ENCODE results near the gene GRK1. TPM values are rescaled to one million over a fixed set of nuclear protein-coding genes. Genes with fewer than 3 reads are reported as not detected.

GRK1 gene
- total and polyA plus RNA-seq, 2 of the 13 experiments (the other 11 are each of a cell fraction or from before 2014, with no cell fraction given): 0.07 to 0.12 TPM

DNA sequence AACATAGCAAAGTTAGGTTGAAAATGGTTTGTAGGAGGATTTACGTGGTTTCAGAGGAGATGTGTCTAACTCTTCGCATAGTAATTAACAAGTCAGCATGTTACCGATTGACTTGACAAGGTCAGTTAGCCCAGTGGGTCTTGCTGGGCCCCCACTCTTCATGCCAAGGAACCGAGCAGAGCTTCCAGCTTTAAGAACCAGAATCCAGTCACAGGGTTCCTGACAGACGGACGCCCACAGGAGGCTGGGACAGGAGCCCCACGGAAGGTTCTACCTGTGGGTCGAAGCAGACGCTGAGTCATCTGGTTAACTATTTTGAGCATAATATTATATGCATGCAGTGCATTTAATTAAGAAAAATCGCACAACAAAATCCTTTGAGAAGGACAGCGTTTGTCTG lies 95.5 kb downstream of the GRK1 start:
- intact Hi-C loops (cut with micrococcal nuclease; ENCODE audit: unreplicated experiment): no loop called here
- H2AFZ ChIP-seq (ENCODE audit: low read length): no peak overlapping the region
- no peaks in the 10 kb centered on the region for H4K20me1 ChIP-seq (ENCODE audit: insufficient read depth, low read length)
- ATAC-seq (no peak), FAIRE-seq (no peak), DNase-seq (ENCODE audit: low spot score) (no peak)
- ChIA-PET POLR2A (no interaction called here), CTCF (ENCODE audit: low intra/inter-chr PET ratio, low total read pairs) (no interaction called here)
- no peak overlapping the region for H3K27ac ChIP-seq (ENCODE audit: extremely low read length, insufficient read depth, low read length)
- H3K36me3 ChIP-seq (replicated peaks in 1 of 2; ENCODE audit: control insufficient read depth in 1 of 2, insufficient read depth in 2 of 2, low read length in 2 of 2): no peaks in the 10 kb centered on the region
- H3K79me2 ChIP-seq (ENCODE audit: insufficient read depth, low read length): no peaks in the 10 kb centered on the region
- WGBS (ENCODE audit: low lambda C conversion rate): 16% methylated on average over 10 of the region's 11 CpGs
- H3K4me3 ChIP-seq (replicated peaks in 1 of 3; ENCODE audit: insufficient read depth in 1 of 3, low read depth in 2 of 3, low read length in 3 of 3): no peak overlapping the region
- H3K9me3 ChIP-seq (ENCODE audit: low read length): no peaks in the 10 kb centered on the region
- H3K4me2 ChIP-seq (ENCODE audit: low read depth, low read length): no peak overlapping the region
- no peak overlapping the region for H3K9ac ChIP-seq (ENCODE audit: insufficient read depth, low read depth, low read length)
- in situ Hi-C loops (cut with HindIII; ENCODE audit: extremely low pct_ligation_motif_present, low pct_unique_long_range_greater_than_20kb): no loop called here
- peaks cover 14% of the 10 kb centered on the region for H3K4me1 ChIP-seq (ENCODE audit: insufficient read depth, low read length)
- peaks cover 7 to 91% of the 10 kb centered on the region in 2 experiments for H3K27me3 ChIP-seq (ENCODE audit: control insufficient read depth in 1 of 2, insufficient read depth in 2 of 2, low read length in 2 of 2)
- no TSS peak for BruUV-seq (replicated peaks)
- TF ChIP-seq ZNF44 (CRISPR knock-in tag; IDR thresholded peaks at IDR 0.05) (no peak), ZNF530 (CRISPR knock-in tag; IDR thresholded peaks at IDR 0.05; ENCODE audit: low read depth) (no peak), POGZ (CRISPR knock-in tag; IDR thresholded peaks at IDR 0.05) (no peak), ERF (CRISPR knock-in tag; IDR thresholded peaks at IDR 0.05) (no peak), ISL2 (CRISPR knock-in tag; IDR thresholded peaks at IDR 0.05) (no peak), ZNF713 (CRISPR knock-in tag; IDR thresholded peaks at IDR 0.05) (no peak), ZBTB42 (CRISPR knock-in tag; IDR thresholded peaks at IDR 0.05) (no peak), ATRX (CRISPR knock-in tag; IDR thresholded peaks at IDR 0.05; ENCODE audit: borderline replicate concordance) (no peak), SOX13 (IDR thresholded peaks at IDR 0.05) (no peak), SOX13 (CRISPR knock-in tag; conservative IDR thresholded peaks at IDR 0.05 in 1 of 2, IDR thresholded peaks at IDR 0.05 in 1 of 2) (no peak), MEIS2 (CRISPR knock-in tag; IDR thresholded peaks at IDR 0.05) (no peak), ZNF678 (CRISPR knock-in tag; IDR thresholded peaks at IDR 0.05) (no peak), ZNF446 (CRISPR knock-in tag; IDR thresholded peaks at IDR 0.05) (no peak)
- TF ChIP-seq, protein P1, sequence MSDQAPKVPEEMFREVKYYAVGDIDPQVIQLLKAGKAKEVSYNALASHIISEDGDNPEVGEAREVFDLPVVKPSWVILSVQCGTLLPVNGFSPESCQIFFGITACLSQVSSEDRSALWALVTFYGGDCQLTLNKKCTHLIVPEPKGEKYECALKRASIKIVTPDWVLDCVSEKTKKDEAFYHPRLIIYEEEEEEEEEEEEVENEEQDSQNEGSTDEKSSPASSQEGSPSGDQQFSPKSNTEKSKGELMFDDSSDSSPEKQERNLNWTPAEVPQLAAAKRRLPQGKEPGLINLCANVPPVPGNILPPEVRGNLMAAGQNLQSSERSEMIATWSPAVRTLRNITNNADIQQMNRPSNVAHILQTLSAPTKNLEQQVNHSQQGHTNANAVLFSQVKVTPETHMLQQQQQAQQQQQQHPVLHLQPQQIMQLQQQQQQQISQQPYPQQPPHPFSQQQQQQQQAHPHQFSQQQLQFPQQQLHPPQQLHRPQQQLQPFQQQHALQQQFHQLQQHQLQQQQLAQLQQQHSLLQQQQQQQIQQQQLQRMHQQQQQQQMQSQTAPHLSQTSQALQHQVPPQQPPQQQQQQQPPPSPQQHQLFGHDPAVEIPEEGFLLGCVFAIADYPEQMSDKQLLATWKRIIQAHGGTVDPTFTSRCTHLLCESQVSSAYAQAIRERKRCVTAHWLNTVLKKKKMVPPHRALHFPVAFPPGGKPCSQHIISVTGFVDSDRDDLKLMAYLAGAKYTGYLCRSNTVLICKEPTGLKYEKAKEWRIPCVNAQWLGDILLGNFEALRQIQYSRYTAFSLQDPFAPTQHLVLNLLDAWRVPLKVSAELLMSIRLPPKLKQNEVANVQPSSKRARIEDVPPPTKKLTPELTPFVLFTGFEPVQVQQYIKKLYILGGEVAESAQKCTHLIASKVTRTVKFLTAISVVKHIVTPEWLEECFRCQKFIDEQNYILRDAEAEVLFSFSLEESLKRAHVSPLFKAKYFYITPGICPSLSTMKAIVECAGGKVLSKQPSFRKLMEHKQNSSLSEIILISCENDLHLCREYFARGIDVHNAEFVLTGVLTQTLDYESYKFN (CRISPR knock-in tag; conservative IDR thresholded peaks at IDR 0.05): no peak
- TF ChIP-seq, protein P2, sequence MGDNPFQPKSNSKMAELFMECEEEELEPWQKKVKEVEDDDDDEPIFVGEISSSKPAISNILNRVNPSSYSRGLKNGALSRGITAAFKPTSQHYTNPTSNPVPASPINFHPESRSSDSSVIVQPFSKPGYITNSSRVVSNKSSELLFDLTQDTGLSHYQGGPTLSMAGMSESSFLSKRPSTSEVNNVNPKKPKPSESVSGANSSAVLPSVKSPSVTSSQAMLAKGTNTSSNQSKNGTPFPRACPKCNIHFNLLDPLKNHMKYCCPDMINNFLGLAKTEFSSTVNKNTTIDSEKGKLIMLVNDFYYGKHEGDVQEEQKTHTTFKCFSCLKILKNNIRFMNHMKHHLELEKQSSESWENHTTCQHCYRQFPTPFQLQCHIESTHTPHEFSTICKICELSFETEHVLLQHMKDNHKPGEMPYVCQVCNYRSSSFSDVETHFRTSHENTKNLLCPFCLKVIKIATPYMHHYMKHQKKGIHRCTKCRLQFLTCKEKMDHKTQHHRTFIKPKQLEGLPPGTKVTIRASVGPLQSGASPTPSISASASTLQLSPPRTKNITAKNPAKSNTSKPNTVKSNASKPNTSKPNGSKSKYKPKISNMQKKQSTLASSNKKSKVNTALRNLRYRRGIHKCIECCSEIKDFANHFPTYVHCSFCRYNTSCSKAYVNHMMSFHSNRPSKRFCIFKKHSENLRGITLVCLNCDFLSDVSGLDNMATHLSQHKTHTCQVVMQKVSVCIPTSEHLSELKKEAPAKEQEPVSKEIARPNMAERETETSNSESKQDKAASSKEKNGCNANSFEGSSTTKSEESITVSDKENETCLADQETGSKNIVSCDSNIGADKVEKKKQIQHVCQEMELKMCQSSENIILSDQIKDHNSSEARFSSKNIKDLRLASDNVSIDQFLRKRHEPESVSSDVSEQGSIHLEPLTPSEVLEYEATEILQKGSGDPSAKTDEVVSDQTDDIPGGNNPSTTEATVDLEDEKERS (CRISPR knock-in tag; IDR thresholded peaks at IDR 0.05): no peak

All from HepG2 (cell line).